HEK293 (cell line): ENCODE data around the gene CCSER1.

Source experiments
- CTCF ChIA-PET: fragments of 350-600 bp; formaldehyde crosslinking; extraction: SDS; loops from one replicate; lab custom pipeline; 2021; ENCODE audit warnings: antibody characterized with exemption; lab: Yijun Ruan, JAX
- POLR2A ChIA-PET: fragments of 300-600 bp; formaldehyde crosslinking; extraction: SDS; loops from one replicate; lab custom pipeline; 2020; ENCODE audit warnings: antibody characterized with exemption, inconsistent platforms; lab: Yijun Ruan, JAX
- H3K27ac ChIP-seq: fragments of 200-500 bp; sonication (Bioruptor generic); 2 replicates; pipeline ENCODE4 v1.5.1; 2014; ENCODE audit warnings: low read depth, low read length, control low read depth, inconsistent platforms; ENCODE audit errors: extremely low read depth
- H3K36me3 ChIP-seq, 2 experiments: fragments of 200-500 bp in 1 of 2; sonication (Bioruptor generic) in 1 of 2; 1 replicate in 1 of 2; 2 replicates in 1 of 2; pipeline ENCODE4 v1.5.1; 2014 to 2017; ENCODE audit warnings: inconsistent platforms in 2 of 2, low read length in 2 of 2; ENCODE audit not compliant: control insufficient read depth in 2 of 2, insufficient read depth in 1 of 2
- H3K4me1 ChIP-seq: fragments of 200-500 bp; sonication (Bioruptor generic); 2 replicates; pipeline ENCODE4 v1.5.1; 2014; ENCODE audit warnings: mild to moderate bottlenecking, low read length, inconsistent platforms; ENCODE audit not compliant: control insufficient read depth, insufficient read depth
- H3K4me3 ChIP-seq: 2 replicates; pipeline ENCODE4 v1.5.1; 2011; ENCODE audit warnings: low read depth, mild to moderate bottlenecking, control low read depth, low read length, moderate library complexity
- H3K9me3 ChIP-seq: fragments of 200-500 bp; sonication (Bioruptor generic); 2 replicates; pipeline ENCODE4 v1.5.1; 2014; ENCODE audit warnings: low read depth, low read length, inconsistent platforms; ENCODE audit not compliant: control insufficient read depth, insufficient read depth
- EGR2 ChIP-seq: fragments of 450-650 bp; formaldehyde crosslinking; IDR thresholded peaks from 2 replicates; pipeline ENCODE4 v1.5.1; 2016; ENCODE audit warnings: low read depth, missing biosample characterization, missing genetic modification characterization
- GLI4 ChIP-seq: fragments of 450-650 bp; formaldehyde crosslinking; IDR thresholded peaks from 2 replicates; pipeline ENCODE4 v1.5.1; 2016; ENCODE audit warnings: missing biosample characterization, missing genetic modification characterization
- GLIS2 ChIP-seq: fragments of 450-650 bp; formaldehyde crosslinking; IDR thresholded peaks from 2 replicates; pipeline ENCODE4 v1.5.1; 2016; ENCODE audit warnings: missing biosample characterization, missing genetic modification characterization
- KLF1 ChIP-seq: fragments of 450-650 bp; formaldehyde crosslinking; IDR thresholded peaks from 2 replicates; pipeline ENCODE4 v1.5.1; 2016; ENCODE audit warnings: missing biosample characterization, missing genetic modification characterization
- KLF16 ChIP-seq: fragments of 450-650 bp; formaldehyde crosslinking; IDR thresholded peaks from 2 replicates; pipeline ENCODE4 v1.5.1; 2017; ENCODE audit warnings: missing biosample characterization, missing genetic modification characterization
- KLF17 ChIP-seq: fragments of 450-650 bp; formaldehyde crosslinking; IDR thresholded peaks from 2 replicates; pipeline ENCODE4 v1.5.1; 2016; ENCODE audit warnings: missing biosample characterization, missing genetic modification characterization
- KLF9 ChIP-seq: fragments of 450-650 bp; formaldehyde crosslinking; IDR thresholded peaks from 2 replicates; pipeline ENCODE4 v1.5.1; 2016; ENCODE audit warnings: missing biosample characterization, missing genetic modification characterization, low read depth
- PATZ1 ChIP-seq: fragments of 450-650 bp; formaldehyde crosslinking; IDR thresholded peaks from 2 replicates; pipeline ENCODE4 v1.5.1; 2016; ENCODE audit warnings: missing biosample characterization, missing genetic modification characterization
- SP3 ChIP-seq: fragments of 450-650 bp; formaldehyde crosslinking; IDR thresholded peaks from 2 replicates; pipeline ENCODE4 v1.5.1; 2016; ENCODE audit warnings: missing biosample characterization, missing genetic modification characterization
- SP7 ChIP-seq: fragments of 450-650 bp; formaldehyde crosslinking; IDR thresholded peaks from 2 replicates; pipeline ENCODE4 v1.5.1; 2016; ENCODE audit warnings: missing biosample characterization, missing genetic modification characterization
- ZBTB17 ChIP-seq: fragments of 450-650 bp; formaldehyde crosslinking; IDR thresholded peaks from 2 replicates; pipeline ENCODE4 v1.5.1; 2016; ENCODE audit warnings: missing biosample characterization, missing genetic modification characterization
- ZBTB26 ChIP-seq: fragments of 450-650 bp; formaldehyde crosslinking; optimal IDR thresholded peaks from 2 replicates; pipeline ENCODE3; 2016; ENCODE audit warnings: missing biosample characterization, mild to moderate bottlenecking, missing genetic modification characterization
- ZBTB8A ChIP-seq: fragments of 450-650 bp; formaldehyde crosslinking; IDR thresholded peaks from 2 replicates; pipeline ENCODE4 v1.5.1; 2016; ENCODE audit warnings: missing biosample characterization, missing genetic modification characterization
- ZFP37 ChIP-seq: fragments of 450-650 bp; formaldehyde crosslinking; IDR thresholded peaks from 2 replicates; pipeline ENCODE4 v1.5.1; 2016; ENCODE audit warnings: missing biosample characterization, missing genetic modification characterization
- ZFP69B ChIP-seq: fragments of 450-650 bp; formaldehyde crosslinking; IDR thresholded peaks from 2 replicates; pipeline ENCODE4 v1.5.1; 2016; ENCODE audit warnings: missing biosample characterization, missing genetic modification characterization
- ZIC2 ChIP-seq: fragments of 450-650 bp; formaldehyde crosslinking; IDR thresholded peaks from 2 replicates; pipeline ENCODE4 v1.5.1; 2016; ENCODE audit warnings: missing biosample characterization, missing genetic modification characterization
- ZNF132 ChIP-seq: fragments of 450-650 bp; formaldehyde crosslinking; IDR thresholded peaks from 2 replicates; pipeline ENCODE4 v1.5.1; 2017; ENCODE audit warnings: missing biosample characterization, missing genetic modification characterization, borderline replicate concordance
- ZNF2 ChIP-seq: fragments of 450-650 bp; formaldehyde crosslinking; IDR thresholded peaks from 2 replicates; pipeline ENCODE4 v1.5.1; 2016; ENCODE audit warnings: missing biosample characterization, missing genetic modification characterization
- ZNF202 ChIP-seq: fragments of 450-650 bp; formaldehyde crosslinking; IDR thresholded peaks from 2 replicates; pipeline ENCODE4 v1.5.1; 2016; ENCODE audit warnings: missing biosample characterization, missing genetic modification characterization, borderline replicate concordance
- ZNF223 ChIP-seq: fragments of 450-650 bp; formaldehyde crosslinking; IDR thresholded peaks from 2 replicates; pipeline ENCODE4 v1.5.1; 2016; ENCODE audit warnings: missing biosample characterization, missing genetic modification characterization
- ZNF341 ChIP-seq: fragments of 450-650 bp; formaldehyde crosslinking; IDR thresholded peaks from 2 replicates; pipeline ENCODE4; 2016; ENCODE audit warnings: low read depth, missing biosample characterization, missing genetic modification characterization
- ZNF362 ChIP-seq: fragments of 450-650 bp; formaldehyde crosslinking; IDR thresholded peaks from 2 replicates; pipeline ENCODE4 v1.5.1; 2016; ENCODE audit warnings: missing biosample characterization, missing genetic modification characterization
- ZNF366 ChIP-seq: fragments of 450-650 bp; formaldehyde crosslinking; conservative IDR thresholded peaks from 2 replicates; pipeline ENCODE4 v1.5.1; 2016; ENCODE audit warnings: missing biosample characterization, missing genetic modification characterization
- ZNF394 ChIP-seq: fragments of 450-650 bp; formaldehyde crosslinking; IDR thresholded peaks from 2 replicates; pipeline ENCODE4 v1.5.1; 2016; ENCODE audit warnings: missing biosample characterization, missing genetic modification characterization, mild to moderate bottlenecking, moderate library complexity, borderline replicate concordance
- ZNF398 ChIP-seq: fragments of 450-650 bp; formaldehyde crosslinking; IDR thresholded peaks from 2 replicates; pipeline ENCODE4 v1.5.1; 2017; ENCODE audit warnings: missing biosample characterization, missing genetic modification characterization
- ZNF501 ChIP-seq: fragments of 450-650 bp; formaldehyde crosslinking; IDR thresholded peaks from 2 replicates; pipeline ENCODE4 v1.5.1; 2016; ENCODE audit warnings: missing biosample characterization, missing genetic modification characterization
- ZNF585B ChIP-seq: fragments of 450-650 bp; formaldehyde crosslinking; IDR thresholded peaks from 2 replicates; pipeline ENCODE4 v1.5.1; 2016; ENCODE audit warnings: missing biosample characterization, missing genetic modification characterization
- ZNF610 ChIP-seq: fragments of 450-650 bp; formaldehyde crosslinking; IDR thresholded peaks from 2 replicates; pipeline ENCODE4 v1.5.1; 2016; ENCODE audit warnings: missing biosample characterization, missing genetic modification characterization, borderline replicate concordance
- ZNF664 ChIP-seq: fragments of 450-650 bp; formaldehyde crosslinking; IDR thresholded peaks from 2 replicates; pipeline ENCODE4 v1.5.1; 2016; ENCODE audit warnings: missing biosample characterization, missing genetic modification characterization
- ZNF707 ChIP-seq: fragments of 450-650 bp; formaldehyde crosslinking; IDR thresholded peaks from 2 replicates; pipeline ENCODE4 v1.5.1; 2016; ENCODE audit warnings: missing biosample characterization, missing genetic modification characterization
- ZSCAN5A ChIP-seq: fragments of 450-650 bp; formaldehyde crosslinking; IDR thresholded peaks from 2 replicates; pipeline ENCODE4 v1.5.1; 2016; ENCODE audit warnings: missing biosample characterization, missing genetic modification characterization

Gene CCSER1

GRCh38 chr4:90127223-90127705 is at the start of gene CCSER1:
Gene CCSER1, plus strand, starts transcription at chr4:90127394.
- CTCF ChIA-PET = interaction anchor here (0.7 kb wide), 1 partner anchor 911 kb away, joined by 3 read pairs; no protein-coding TSS in a partner anchor
- Histone ChIP-seq H3K4me1 (no peaks in the 10 kb centered on the region), H3K9me3 (no peaks in the 10 kb centered on the region), H3K27ac (peak within 1 kb of the TSS; percentile 81), H3K4me3 (peak within 1 kb of the TSS; percentile 63), H3K36me3 (no peaks in the 10 kb centered on the region)
- POLR2A ChIA-PET = no interaction called here
- no peak for TF ChIP-seq ZNF223 (tag by site-specific recombination)
- peak; percentile 48; the same call in 1 of the 2 replicates for TF ChIP-seq ZFP69B (tag by site-specific recombination)
- TF ChIP-seq ZNF394 (tag by site-specific recombination) = peak; percentile 46; the same call in 1 of the 2 replicates
- TF ChIP-seq PATZ1 (tag by site-specific recombination) = peak; percentile 56
- peak; percentile 41; the same call in 1 of the 2 replicates for TF ChIP-seq ZNF610 (tag by site-specific recombination)
- TF ChIP-seq ZBTB17 (tag by site-specific recombination) = peak; percentile 79
- peak; percentile 74 for TF ChIP-seq ZNF202 (tag by site-specific recombination)
- TF ChIP-seq ZNF362 (tag by site-specific recombination) = no peak
- TF ChIP-seq GLI4 = no peak
- peak; percentile 30; the same call in 1 of the 2 replicates for TF ChIP-seq ZSCAN5A
- peak; percentile 75; the same call in 1 of the 2 replicates for TF ChIP-seq ZFP37
- TF ChIP-seq ZNF664 = no peak
- TF ChIP-seq ZBTB8A (tag by site-specific recombination) = no peak; the same call in 1 of the 2 replicates
- peak; percentile 63 for TF ChIP-seq EGR2 (tag by site-specific recombination)
- peak; percentile 69 for TF ChIP-seq KLF17
- peak; percentile 62; the same call in 1 of the 2 replicates for TF ChIP-seq ZNF366 (tag by site-specific recombination)
- no peak for TF ChIP-seq ZNF585B (tag by site-specific recombination)
- no peak for TF ChIP-seq ZNF132 (tag by site-specific recombination)
- TF ChIP-seq ZNF501 (tag by site-specific recombination) = peak; percentile 82; the same call in 1 of the 2 replicates
- no peak for TF ChIP-seq ZNF707 (tag by site-specific recombination)
- peak; percentile 62; the same call in 1 of the 2 replicates for TF ChIP-seq KLF1 (tag by site-specific recombination)
- peak; percentile 67; the same call in 1 of the 2 replicates for TF ChIP-seq KLF16 (tag by site-specific recombination)
- TF ChIP-seq SP3 (tag by site-specific recombination) = peak; percentile 81
- TF ChIP-seq ZNF398 (tag by site-specific recombination) = peak; percentile 95
- TF ChIP-seq ZIC2 (tag by site-specific recombination) = peak; percentile 67
- peak; percentile 65 for TF ChIP-seq SP7 (tag by site-specific recombination)
- peak; percentile 83 for TF ChIP-seq ZNF341 (tag by site-specific recombination)
- TF ChIP-seq KLF9 (tag by site-specific recombination) = peak; percentile 76
- peak; percentile 49 for TF ChIP-seq ZBTB26
- TF ChIP-seq ZNF2 (tag by site-specific recombination) = peak; percentile 71; the same call in 1 of the 2 replicates
- TF ChIP-seq GLIS2 (tag by site-specific recombination) = peak; percentile 67
